AG09309 (cell line): ENCODE data around the gene CD70.
"Not testable (repeated sequence)": the region's sequence is repeated elsewhere in the genome, so short reads cannot be mapped to it uniquely, and the experiment has no call there.

Experiments
- DNase-seq: peaks from one replicate; pipeline ENCODE4 v3.0.0-alpha.2; 2010; ENCODE audit warnings: low read depth
- H3K4me3 ChIP-seq: 2 replicates; pipeline ENCODE4 v1.5.1; 2011; ENCODE audit warnings: mild to moderate bottlenecking, low read depth, low read length, moderate library complexity; ENCODE audit not compliant: control insufficient read depth
- TF ChIP-seq, protein P1 (sequence below): IDR thresholded peaks from 2 replicates; pipeline ENCODE4 v1.5.1; 2011; ENCODE audit warnings: mild to moderate bottlenecking, low read depth, low read length, inconsistent platforms; ENCODE audit not compliant: insufficient read depth, control insufficient read depth; ENCODE audit errors: missing control alignments

The CD70 gene

GRCh38 chr19:6568010-6568526 is 22.9 kb downstream of the CD70 start:
- TF ChIP-seq, protein P1, sequence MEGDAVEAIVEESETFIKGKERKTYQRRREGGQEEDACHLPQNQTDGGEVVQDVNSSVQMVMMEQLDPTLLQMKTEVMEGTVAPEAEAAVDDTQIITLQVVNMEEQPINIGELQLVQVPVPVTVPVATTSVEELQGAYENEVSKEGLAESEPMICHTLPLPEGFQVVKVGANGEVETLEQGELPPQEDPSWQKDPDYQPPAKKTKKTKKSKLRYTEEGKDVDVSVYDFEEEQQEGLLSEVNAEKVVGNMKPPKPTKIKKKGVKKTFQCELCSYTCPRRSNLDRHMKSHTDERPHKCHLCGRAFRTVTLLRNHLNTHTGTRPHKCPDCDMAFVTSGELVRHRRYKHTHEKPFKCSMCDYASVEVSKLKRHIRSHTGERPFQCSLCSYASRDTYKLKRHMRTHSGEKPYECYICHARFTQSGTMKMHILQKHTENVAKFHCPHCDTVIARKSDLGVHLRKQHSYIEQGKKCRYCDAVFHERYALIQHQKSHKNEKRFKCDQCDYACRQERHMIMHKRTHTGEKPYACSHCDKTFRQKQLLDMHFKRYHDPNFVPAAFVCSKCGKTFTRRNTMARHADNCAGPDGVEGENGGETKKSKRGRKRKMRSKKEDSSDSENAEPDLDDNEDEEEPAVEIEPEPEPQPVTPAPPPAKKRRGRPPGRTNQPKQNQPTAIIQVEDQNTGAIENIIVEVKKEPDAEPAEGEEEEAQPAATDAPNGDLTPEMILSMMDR = no peak
- no peak overlapping the region for H3K4me3 ChIP-seq
- no peak for DNase-seq

DNA sequence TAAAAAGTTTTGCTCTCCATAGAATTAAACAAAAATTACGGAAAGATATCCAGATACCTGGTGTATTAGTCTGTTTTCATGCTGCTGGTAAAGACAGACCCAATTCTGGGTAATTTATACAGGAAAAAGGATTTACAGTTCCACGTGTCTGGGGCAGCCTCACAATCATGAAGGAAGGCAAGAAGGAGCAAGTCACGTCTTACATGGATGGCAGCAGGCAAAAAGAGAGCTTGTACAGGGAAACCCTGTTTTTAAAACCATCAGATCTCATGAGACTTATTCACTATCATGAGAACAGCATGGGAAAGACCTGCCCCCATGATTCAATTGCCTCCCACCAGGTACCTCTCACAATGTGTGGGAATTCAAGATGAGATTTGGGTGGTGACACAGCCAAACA is 24.2 kb downstream of the CD70 start:
- H3K4me3 ChIP-seq, DNase-seq: not testable (repeated sequence)

GRCh38 chr19:6564393-6564792 is 26.6 kb downstream of the CD70 start:
- DNase-seq = no peak
- no peak overlapping the region for H3K4me3 ChIP-seq
- TF ChIP-seq, protein P1 = no peak

DNA sequence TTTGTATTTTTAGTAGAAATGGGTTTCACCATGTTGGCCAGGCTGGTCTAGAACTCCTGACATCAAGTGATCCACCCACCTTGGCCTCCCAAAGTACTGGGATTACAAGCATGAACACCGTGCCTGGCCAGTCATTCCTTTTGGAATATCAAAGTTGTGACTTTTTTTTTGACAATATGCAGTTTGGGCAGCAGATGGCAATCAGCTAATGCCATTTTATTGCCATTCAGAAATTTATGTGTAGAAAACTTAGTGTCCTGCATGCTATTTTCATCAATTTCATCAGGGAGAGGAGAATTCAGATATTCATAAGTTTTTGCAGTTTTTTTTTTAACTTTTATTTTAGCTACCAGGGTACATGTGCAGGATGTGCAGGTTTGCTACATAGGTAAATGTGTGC is 28.5 kb downstream of the CD70 start:
- not testable (repeated sequence) for DNase-seq, H3K4me3 ChIP-seq

DNA sequence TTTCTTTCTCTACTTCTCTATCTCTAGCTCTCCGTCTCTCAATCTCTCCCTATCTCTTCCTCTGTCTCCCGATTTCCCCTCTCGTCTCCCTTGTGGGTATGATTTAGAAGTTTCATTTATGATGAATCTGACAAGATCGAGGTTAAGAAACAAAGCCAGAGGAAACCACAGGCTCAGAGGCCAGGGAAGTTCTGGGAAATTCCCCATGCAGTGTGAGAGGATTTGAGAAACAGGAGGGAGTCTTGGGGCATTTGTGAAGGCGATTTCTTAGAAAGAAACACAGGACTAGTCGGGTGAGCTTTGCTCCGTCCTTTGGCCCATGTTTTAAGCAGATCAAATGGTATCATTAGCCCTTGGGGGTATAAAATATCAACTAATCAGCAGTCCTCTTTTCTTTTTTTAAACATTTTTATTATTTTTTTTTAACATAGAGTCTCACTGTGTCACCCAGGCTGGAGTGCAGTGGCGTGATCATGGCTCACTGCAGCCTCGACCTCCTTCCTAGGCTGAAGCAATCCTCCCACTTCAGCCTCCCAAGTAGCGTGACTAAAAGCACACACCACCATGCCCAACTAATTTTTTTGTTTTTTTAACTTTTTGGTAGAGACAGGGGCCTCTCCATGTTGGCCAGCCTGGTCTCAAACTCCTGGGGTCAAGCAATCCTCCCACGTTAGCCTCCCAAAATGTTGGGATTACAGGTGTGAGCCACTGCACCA is 34.3 kb downstream of the CD70 start:
- H3K4me3 ChIP-seq = no peak overlapping the region
- DNase-seq = no peak
- TF ChIP-seq, protein P1 = no peak

DNA sequence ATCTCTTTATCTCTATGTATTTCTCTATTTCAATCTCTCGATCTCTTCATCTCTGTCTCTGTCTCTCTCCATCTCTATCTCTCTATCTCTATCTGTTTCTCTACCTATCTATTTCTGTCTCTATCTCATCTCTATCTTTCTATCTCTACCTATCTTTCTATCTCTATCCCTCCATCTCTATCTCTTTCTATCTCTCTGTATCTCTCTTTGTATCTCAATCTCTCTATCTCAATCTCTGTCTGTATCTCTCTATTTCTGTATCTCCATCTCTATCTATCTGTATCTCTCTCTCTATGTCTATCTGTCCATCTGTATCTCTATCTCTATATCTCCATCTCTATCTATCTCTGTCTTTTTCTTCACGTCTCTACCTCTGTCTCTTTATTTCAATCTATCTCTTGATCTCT is 34.9 kb downstream of the CD70 start:
- H3K4me3 ChIP-seq = no peak overlapping the region
- TF ChIP-seq, protein P1 = no peak
- no peak for DNase-seq

- no peak for DNase-seq
- H3K4me3 ChIP-seq = no peak overlapping the region
- TF ChIP-seq, protein P1 = no peak
Observed at GRCh38 chr19:6551607-6552450, 39.1 kb downstream of the CD70 start.
